Endothelial cell of umbilical vein (primary cell): ENCODE measurements around the gene POLR2C.

Source experiments
- CTCF ChIP-seq, 2 donors: IDR thresholded peaks; 1 replicate in 1 of 2; 2 replicates in 1 of 2; pipeline ENCODE4 v1.5.1; 2011; ENCODE audit warnings: low read length in 2 of 2, mild to moderate bottlenecking in 2 of 2, moderate library complexity in 2 of 2, control low read depth in 1 of 2, inconsistent platforms in 1 of 2, low read depth in 1 of 2; ENCODE audit not compliant: insufficient read depth in 1 of 2; ENCODE audit errors: extremely low read depth in 1 of 2
- EZH2 ChIP-seq: IDR thresholded peaks from 2 replicates; pipeline ENCODE4 v1.6.1; 2012; ENCODE audit warnings: borderline replicate concordance, low read depth, mild to moderate bottlenecking, moderate library complexity, low read length, inconsistent platforms; ENCODE audit not compliant: severe bottlenecking
- FOS ChIP-seq: IDR thresholded peaks from 2 replicates; pipeline ENCODE4 v1.6.1; 2011; ENCODE audit warnings: mild to moderate bottlenecking, low read length, moderate library complexity, borderline replicate concordance; ENCODE audit not compliant: insufficient read depth
- POLR2A ChIP-seq: IDR thresholded peaks from 2 replicates; pipeline ENCODE4 v1.6.1; 2012; ENCODE audit warnings: low read depth, mild to moderate bottlenecking, control low read depth, low read length
- POLR2AphosphoS5 ChIP-seq: IDR thresholded peaks from 2 replicates; pipeline ENCODE4 v1.6.1; 2012; ENCODE audit warnings: low read depth, mild to moderate bottlenecking, control low read depth, low read length, moderate library complexity; ENCODE audit not compliant: insufficient read depth

- TF ChIP-seq CTCF (IDR thresholded peaks at IDR 0.05; ENCODE audit: extremely low read depth in 1 of 2, insufficient read depth in 1 of 2, low read depth in 1 of 2, low read length in 2 of 2) (no peak), POLR2AphosphoS5 (no peak), FOS (no peak), POLR2A (no peak), EZH2 (no peak)
Observed at GRCh38 chr16:57416084-57416483, 46.4 kb upstream of the POLR2C start.
